HG02885 (cell line): Measurements from ENCODE around the gene MATK.
"Not testable (repeated sequence)": the region's sequence is repeated elsewhere in the genome, so short reads cannot be mapped to it uniquely, and the experiment has no call there.

Experiments
- ATAC-seq: cut with Tn5 transposase; IDR thresholded peaks from one replicate; pipeline ENCODE4 v1.9.1; 2021; ENCODE audit warnings: mild to moderate bottlenecking; ENCODE audit not compliant: unreplicated experiment, poor library complexity

The MATK gene

GRCh38 chr19:3773814-3774515, 12.2 kb downstream of the MATK start:
- ATAC-seq: no peak

GRCh38 chr19:3771906-3772455, 14.2 kb downstream of the MATK start, which contains the start of gene RAX2:
TSS of gene RAX2 (minus strand) at chr19:3772228. CDS start at chr19:3771742, 486 bp downstream.
- no peak for ATAC-seq

GRCh38 chr19:3771000-3771905, 14.9 kb downstream of the MATK start:
- ATAC-seq: no peak

- ATAC-seq: no peak
Observed at GRCh38 chr19:3770136-3770999, 15.8 kb downstream of the MATK start.

GRCh38 chr19:3769494-3769893, 16.7 kb downstream of the MATK start:
- no peak for ATAC-seq

GRCh38 chr19:3768748-3769099, 17.5 kb downstream of the MATK start:
- no peak for ATAC-seq

GRCh38 chr19:3768015-3768747, 18.0 kb downstream of the MATK start:
- no peak for ATAC-seq

- no peak for ATAC-seq
Observed at GRCh38 chr19:3767050-3767449, 19.1 kb downstream of the MATK start.

- no peak for ATAC-seq
Observed at GRCh38 chr19:3766520-3766919, 19.7 kb downstream of the MATK start.

- not testable (repeated sequence) for ATAC-seq
Observed at GRCh38 chr19:3765757-3766156, 20.4 kb downstream of the MATK start.

- no peak for ATAC-seq
Observed at GRCh38 chr19:3765121-3765520, 21.1 kb downstream of the MATK start.

GRCh38 chr19:3762501-3763459, 23.4 kb downstream of the MATK start, which contains the start of gene MRPL54:
TSS of gene MRPL54 (plus strand) at chr19:3762682. CDS start at chr19:3762701, 19 bp downstream.
- ATAC-seq: peak; percentile 78

- no peak for ATAC-seq
Observed at GRCh38 chr19:3762130-3762473, 24.1 kb downstream of the MATK start.

- ATAC-seq: peak; percentile 62
Observed at GRCh38 chr19:3761382-3762129, 24.6 kb downstream of the MATK start, which contains the start of gene APBA3. TSS of gene APBA3 (minus strand) at chr19:3761692. CDS start at chr19:3760264, 1,428 bp downstream.

- no peak for ATAC-seq
Observed at GRCh38 chr19:3760871-3761361, 25.3 kb downstream of the MATK start.

GRCh38 chr19:3759482-3760254, 26.5 kb downstream of the MATK start:
- no peak for ATAC-seq

GRCh38 chr19:3758297-3758696, 27.9 kb downstream of the MATK start:
- ATAC-seq: not testable (repeated sequence)
